ENCODE results near the gene PTPRN2.
"Not testable (repeated sequence)": the region's sequence is repeated elsewhere in the genome, so short reads cannot be mapped to it uniquely, and the experiment has no call there.

Gene PTPRN2

GRCh38 chr7:157709531-157710251 is 877.9 kb downstream of the PTPRN2 start:
- DNase-seq, result no peak

DNA sequence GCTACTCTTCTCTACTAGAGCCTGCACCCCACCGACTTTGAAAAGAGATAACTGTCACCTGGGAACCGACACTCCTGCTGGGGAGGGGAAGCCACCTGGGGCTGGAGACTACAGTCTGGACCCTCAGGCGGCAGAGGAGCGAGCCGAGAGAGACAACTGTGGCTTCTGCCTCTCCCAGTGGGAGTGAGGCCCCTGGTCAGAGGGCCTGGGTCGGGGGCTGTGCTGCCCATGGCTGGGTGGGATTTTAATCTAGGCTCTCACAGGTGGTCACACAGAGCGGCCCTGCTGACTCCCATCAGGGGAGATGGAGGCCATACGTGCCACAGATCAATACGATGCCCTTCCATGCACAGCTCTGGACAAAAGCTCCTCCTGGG is 878.7 kb downstream of the PTPRN2 start:
- no peak for DNase-seq

DNA sequence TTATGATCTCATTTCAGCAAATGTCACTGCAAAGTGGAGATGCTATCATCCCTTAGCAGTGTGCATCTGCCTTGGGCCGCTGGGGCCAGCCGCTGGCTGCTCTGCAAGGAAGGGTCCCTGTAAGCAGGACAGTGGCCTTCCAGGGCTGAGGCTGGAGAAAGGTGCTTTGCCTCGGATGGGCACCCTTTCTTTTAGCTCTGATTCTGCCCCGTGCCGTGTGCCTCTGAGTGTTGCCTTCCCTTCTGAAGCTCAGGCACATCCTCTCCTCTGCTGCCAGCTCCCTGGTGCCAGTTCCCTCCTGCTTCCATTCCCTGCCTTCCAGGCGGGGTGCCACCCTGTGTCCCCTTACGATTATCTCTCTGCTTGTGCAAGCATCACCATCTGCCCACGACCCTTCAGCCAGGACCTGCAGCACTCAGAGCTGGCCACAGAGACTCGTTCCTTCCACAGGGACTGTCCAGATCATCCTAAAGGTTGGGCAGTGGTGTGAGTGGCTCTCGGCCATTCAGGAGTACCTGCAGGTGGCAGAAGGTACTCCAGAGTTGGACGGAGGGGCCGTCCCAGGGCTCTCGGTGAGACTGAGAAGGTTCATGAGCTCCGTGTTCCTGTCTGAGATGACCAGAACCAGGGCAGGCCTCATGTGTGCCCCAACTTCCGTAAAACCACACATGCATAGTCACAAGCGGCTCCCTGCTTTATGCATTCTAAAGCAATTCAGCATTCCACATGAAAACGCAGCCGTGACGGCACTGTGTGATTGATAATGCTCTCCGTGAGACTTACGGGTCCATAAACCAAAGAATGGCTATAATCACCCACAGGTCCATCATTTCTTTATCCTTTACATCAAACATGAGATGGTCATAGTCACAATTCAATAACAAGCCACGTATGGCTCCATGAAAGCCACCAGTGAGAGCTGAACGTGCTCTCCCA is 879.4 kb downstream of the PTPRN2 start:
- no peak for DNase-seq

DNA sequence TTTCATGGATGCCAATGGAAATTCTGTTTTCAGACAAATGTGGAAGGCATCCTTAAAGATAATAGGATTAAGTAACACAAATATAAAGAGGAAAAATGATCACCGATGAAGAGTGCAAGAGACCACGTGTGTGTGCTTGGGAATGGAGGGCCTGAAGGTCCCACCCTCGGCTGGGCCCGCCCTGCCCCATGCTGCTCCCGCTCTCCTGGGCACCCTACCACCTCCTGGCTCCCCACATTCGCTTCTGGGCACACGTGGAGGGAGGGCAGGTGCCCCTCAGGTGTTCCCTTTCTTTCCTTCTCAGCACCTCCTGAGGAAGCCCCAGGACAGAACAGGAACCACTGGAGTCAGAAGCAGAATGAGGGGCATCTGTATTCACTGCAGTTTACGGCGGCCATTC is 883.3 kb downstream of the PTPRN2 start:
- DNase-seq, result no peak

- DNase-seq, result no peak
Measured at GRCh38 chr7:157703534-157704195, 884.0 kb downstream of the PTPRN2 start.

DNA sequence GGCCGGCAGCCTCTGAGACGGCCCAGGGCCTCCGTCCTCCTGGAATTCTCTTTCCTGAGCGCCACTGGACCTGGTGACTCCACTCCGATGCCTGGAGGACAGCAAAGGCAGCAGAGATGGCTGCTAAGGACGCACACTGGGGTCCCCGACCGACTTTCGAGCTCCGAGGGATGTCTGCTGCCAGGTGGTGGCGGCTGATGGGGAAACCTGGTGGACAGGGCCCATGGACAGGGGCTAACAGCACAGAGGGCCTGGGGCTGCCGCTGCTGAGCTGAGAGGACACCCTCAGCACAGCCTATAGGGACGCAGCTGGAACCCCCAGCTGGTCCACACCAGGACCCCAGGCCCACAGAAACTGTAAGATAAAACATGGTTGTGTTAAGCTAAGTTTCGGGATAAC is 884.5 kb downstream of the PTPRN2 start:
- no peak for DNase-seq

GRCh38 chr7:157702311-157703023 is 885.2 kb downstream of the PTPRN2 start:
- DNase-seq, result no peak

DNA sequence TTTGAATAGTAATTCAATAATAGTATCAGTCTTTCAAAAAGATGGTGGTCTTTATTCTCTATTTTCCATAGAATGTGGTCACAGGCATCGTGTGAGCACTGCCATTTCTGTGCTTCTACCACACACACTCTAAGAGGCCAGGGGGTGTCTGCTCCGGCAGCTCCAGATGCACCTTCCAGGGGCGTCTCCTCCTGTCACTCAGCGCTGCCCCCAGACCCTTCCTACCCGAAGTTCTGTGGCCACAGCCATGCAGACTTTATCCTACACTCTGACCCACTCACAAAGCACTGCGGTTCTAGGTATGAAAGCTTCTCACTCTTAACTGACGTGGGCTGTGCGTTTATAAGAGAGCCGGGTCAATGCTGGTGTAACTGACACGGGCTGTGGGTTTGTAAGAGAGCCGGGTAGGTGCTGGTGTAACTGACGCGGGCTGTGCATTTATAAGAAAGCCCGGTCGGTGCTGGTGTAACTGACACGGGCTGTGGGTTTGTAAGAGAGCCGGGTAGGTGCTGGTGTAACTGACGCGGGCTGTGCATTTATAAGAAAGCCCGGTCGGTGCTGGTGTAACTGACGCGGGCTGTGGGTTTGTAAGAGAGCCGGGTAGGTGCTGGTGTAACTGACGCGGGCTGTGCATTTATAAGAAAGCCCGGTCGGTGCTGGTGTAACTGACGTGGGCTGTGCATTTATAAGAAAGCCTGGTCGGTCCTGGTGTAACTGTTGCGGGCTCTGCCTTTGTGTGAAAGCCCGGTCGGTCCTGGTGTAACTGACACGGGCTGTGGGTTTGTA is 886.0 kb downstream of the PTPRN2 start:
- DNase-seq, result not testable (repeated sequence)

DNA sequence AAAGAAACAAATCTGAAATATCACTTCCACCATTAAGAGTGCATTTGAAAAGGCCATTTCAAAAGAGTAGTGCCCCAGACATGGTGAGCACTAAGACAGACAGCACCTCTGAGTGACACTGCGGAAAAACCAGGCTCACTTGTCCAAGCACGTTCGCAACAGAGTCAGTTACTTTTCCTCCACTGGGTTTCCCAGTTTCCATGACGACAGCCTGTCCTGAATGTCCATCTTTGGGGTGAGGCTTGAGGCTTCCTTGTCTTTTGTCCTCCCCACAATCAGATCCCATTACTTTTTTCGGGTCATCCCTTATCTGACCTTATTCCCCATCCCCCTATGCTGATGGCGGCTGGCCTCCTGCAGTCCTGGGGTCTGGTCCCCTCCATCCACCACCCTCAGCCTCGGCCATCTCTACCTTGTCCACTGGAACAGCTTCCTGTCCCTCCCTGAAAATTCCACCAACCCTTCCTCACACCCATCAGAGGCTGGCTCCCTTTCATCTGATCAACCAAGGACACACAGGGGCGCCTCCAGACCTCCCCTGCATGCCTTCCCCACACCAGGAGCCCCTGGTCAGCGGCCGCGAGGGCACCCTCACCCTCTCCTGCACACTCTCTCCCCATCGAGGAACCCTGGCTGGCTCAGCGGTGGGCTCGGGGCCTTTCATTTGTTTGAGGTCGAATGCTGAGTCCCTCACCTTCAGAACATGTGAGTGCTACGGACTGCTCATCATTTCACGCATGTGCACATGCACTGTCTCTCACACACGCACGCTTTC is 887.2 kb downstream of the PTPRN2 start:
- DNase-seq, result no peak

DNA sequence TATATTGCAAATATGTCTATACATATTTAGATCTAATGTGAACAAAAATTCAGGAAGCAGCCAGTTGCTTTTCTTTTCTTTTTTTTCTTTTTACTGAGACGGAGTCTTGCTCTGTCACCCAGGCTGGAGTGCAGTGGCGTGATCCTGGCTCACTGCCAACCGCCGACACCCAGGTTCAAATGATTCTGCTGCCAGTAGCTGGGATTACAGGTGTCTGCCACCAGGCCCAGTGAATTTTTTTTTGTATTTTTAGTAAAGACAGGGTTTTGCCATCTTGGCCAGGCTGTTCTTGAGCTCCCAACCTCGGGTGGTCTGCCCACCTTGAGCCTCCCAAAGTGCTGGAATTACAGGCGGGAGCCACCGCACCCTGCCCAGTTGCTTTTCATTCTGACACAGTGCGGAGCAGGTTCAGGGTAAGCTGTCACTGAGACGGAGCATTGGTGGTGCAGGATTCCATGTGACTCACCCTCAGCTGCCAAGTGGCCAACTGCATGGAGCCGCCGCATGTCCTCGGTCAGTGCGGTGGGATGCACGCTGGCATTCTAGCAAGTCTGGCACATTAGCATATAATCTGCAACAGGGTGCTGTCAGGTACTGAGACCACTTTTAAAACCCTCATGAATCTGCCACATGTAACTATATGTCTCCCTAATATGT is 888.1 kb downstream of the PTPRN2 start:
- no peak for DNase-seq

GRCh38 chr7:157697287-157697686 is 890.3 kb downstream of the PTPRN2 start:
- DNase-seq, result not testable (repeated sequence)

GRCh38 chr7:157695609-157696008 is 892.0 kb downstream of the PTPRN2 start:
- DNase-seq, result not testable (repeated sequence)

GRCh38 chr7:157694376-157694665 is 893.3 kb downstream of the PTPRN2 start:
- no peak for DNase-seq

DNA sequence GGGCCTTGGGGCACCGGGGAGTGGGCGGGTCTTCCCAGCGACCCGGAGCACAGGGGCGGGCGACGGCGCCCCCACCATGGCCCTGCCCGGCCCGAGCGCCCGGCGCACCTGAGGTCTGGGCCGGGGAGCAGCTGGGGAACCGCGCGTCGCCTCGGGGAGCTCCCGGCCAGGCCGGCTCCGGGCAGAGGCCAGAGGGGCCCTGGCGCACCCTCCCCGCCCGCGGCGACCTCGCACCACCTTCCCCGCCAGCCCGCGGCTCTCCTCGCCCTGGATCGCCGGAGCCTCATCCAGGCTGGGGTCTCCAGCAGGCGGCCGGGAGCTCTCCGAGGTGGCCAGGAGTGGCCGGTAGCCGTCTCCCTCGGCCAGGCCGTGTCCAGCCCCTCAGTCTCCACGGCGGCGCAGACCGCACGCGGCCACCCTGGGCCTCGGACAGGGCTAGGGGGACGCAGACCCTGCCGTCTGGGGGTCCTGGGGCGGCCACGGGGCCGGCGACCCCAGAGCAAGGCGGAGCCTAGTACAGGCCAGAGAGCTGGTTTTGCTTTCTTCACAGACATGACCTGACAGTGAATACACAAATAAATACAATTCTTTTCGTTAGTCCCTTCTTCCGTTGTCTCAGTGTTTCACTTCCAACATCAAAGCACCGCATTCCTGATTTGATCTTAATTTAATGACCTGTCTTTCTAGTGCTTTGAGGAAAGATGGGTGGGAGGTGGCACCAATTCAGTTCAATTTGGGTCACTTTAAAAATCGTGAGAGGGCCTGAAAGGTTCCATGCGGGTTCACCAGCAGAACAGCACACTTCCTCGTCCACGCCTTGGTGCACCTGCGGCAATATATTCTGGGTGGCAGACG is 893.9 kb downstream of the PTPRN2 start:
- DNase-seq, result no peak

DNA sequence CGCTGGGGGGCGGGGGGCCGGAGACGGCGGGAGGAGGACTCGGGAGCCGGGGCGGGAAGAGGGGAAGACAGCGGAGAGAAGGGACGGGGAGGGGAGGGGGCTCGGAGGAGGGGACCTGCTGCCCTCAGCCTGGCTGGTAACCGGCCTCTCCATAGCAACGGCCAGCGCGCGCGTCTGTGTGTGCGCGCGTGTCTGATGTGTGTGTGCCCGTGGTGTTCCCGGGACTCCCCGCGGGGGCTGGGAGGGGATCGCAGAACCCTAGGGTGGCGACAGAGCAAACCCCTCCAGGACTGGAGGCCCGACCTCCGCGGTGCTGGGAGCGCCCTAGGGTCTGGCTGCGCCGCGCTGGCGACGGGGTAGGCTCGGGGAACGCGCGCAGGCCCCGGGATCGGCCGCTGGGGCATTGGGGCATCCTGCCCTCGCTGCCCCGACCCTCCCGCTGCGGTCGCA is 894.5 kb downstream of the PTPRN2 start:
- no peak for DNase-seq

- DNase-seq, result no peak
Measured at GRCh38 chr7:157692460-157693011, 895.1 kb downstream of the PTPRN2 start.

DNA sequence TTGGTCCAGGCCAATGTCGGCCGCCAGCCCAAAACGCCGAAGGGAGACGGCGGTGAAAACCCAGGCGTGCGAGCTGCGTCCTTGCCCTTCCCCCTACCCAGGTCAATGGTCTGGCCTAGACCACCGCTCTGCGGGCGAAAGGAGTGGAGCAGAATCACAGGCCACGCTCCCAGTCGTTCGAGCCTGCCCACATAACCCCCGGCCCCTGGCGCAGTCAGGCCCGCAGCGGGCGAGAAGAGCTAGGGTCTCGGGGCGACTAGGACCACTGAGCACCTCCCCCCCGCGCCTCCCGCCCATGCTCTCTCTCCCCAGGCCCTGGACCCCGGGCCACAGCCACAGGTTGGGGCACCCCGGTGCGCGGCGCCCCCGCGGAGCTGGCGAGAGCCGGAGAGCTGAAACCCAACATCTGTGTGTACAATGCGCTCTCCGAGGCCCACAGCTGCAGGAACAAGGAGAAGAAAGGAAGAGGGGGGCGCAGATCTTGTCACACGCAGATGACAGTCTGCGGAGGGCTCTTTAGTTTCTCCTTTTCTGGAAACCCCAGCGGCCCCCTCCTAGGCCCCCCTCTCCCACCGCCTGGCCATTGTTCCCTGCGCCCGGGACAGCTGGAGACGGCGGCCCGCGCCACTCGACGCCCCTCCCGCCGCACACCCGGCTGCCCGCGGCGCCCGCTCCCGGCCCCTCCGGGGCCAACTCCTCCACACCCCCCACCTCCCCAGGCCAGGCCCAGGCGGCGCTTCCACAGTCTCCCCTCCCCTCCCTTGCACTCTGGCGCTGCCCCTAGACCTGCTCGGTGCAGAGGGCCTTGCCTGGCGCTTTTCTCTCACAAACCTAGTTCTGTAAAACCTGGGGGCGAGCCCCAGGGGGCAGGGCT is 895.8 kb downstream of the PTPRN2 start:
- DNase-seq, result no peak

GRCh38 chr7:157690833-157691585 is 896.6 kb downstream of the PTPRN2 start:
- no peak for DNase-seq
